Calu3 (cell line): ENCODE results near the gene MAN1C1. TPM values are rescaled to one million over a fixed set of nuclear protein-coding genes. Genes with fewer than 3 reads are reported as not detected.

ENCODE experiments used
- BruUV-seq: library from RNA; stranded (reverse); fragments of 400-500 nt; replicated peaks from 2 replicates; lab custom pipeline; 2021; lab: Mats Ljungman, UMichigan
- CTCF ChIA-PET: fragments of 300-600 bp; sonication (Branson Sonifier 250); formaldehyde crosslinking; loops from one replicate; lab custom pipeline; 2022; ENCODE audit warnings: antibody characterized with exemption; lab: Charles Lee
- DNase-seq: peaks from one replicate; pipeline ENCODE4 v3.0.0; 2022
- H3K27ac Mint-ChIP-seq: one replicate; pipeline ENCODE4 v1.8.0; 2022; ENCODE audit warnings: mixed read lengths; ENCODE audit not compliant: unreplicated experiment
- H3K27me3 Mint-ChIP-seq: one replicate; pipeline ENCODE4 v1.8.0; 2022; ENCODE audit warnings: mixed read lengths; ENCODE audit not compliant: unreplicated experiment
- H3K36me3 Mint-ChIP-seq: one replicate; pipeline ENCODE4 v1.8.0; 2022; ENCODE audit warnings: mild to moderate bottlenecking, moderate library complexity, mixed read lengths; ENCODE audit not compliant: insufficient read depth, unreplicated experiment
- H3K4me1 Mint-ChIP-seq: one replicate; pipeline ENCODE4 v1.8.0; 2022; ENCODE audit warnings: mild to moderate bottlenecking, low read depth, mixed read lengths; ENCODE audit not compliant: unreplicated experiment
- H3K4me3 Mint-ChIP-seq: one replicate; pipeline ENCODE4 v1.8.0; 2022; ENCODE audit warnings: mild to moderate bottlenecking, low read depth, moderate library complexity, mixed read lengths; ENCODE audit not compliant: unreplicated experiment
- H3K9me3 Mint-ChIP-seq: one replicate; pipeline ENCODE4 v1.8.0; 2022; ENCODE audit warnings: low read depth, mixed read lengths; ENCODE audit not compliant: unreplicated experiment
- CTCF ChIP-seq: fragments of 200-600 bp; IDR thresholded peaks from one replicate; pipeline ENCODE4 v1.8.0; 2022; ENCODE audit warnings: antibody characterized with exemption; ENCODE audit not compliant: unreplicated experiment
- intact Hi-C: fragments of 100-400 bp; cut with micrococcal nuclease; formaldehyde crosslinking; loops from one replicate; pipeline ENCODE4 v1.10.0; 2022; ENCODE audit not compliant: unreplicated experiment
- total RNA-seq: library from RNA; stranded (reverse); gene quantifications from 2 replicates; pipeline ENCODE4 v1.2.3, GENCODE V29; 2022

The MAN1C1 gene
- total RNA-seq, 1 experiment from 2014 or later = 0.14 TPM

- no peaks in the 10 kb centered on the region for H3K4me1 Mint-ChIP-seq
- peaks cover 78% of the 10 kb centered on the region for H3K27me3 Mint-ChIP-seq
- intact Hi-C loops = no loop called here
- DNase-seq = no peak
- H3K4me3 Mint-ChIP-seq = no peak overlapping the region
- CTCF ChIA-PET = no interaction called here
- no TSS peak for BruUV-seq
- no peaks in the 10 kb centered on the region for H3K36me3 Mint-ChIP-seq
- no peak overlapping the region for H3K27ac Mint-ChIP-seq
- H3K9me3 Mint-ChIP-seq = no peaks in the 10 kb centered on the region
- TF ChIP-seq CTCF = no peak
Observed at GRCh38 chr1:25700144-25700523, 83.5 kb downstream of the MAN1C1 start.

DNA sequence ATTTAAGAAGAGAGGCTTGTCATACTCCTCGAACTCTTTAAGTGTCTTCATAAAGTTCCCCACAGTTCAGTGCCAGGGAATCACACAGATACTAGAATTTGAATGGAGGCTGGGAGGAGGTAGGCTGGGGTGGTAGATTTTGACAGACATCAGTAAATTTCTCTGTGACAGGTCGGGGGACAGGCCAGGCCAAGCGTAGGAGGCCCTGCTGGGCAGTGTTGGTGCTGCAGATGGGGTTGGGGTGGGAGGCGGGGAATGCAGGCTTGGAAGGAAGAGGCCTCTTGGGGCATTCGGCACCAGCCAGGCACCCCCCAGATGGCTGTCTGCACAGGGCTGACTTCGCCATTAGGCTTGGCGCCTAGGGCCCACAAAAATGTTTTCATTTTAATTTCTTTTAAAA lies 84.0 kb downstream of the MAN1C1 start:
- CTCF ChIA-PET = no interaction called here
- no peak for DNase-seq
- TF ChIP-seq CTCF = no peak
- H3K4me3 Mint-ChIP-seq = no peak overlapping the region
- H3K27me3 Mint-ChIP-seq = peaks cover 78% of the 10 kb centered on the region
- intact Hi-C loops = no loop called here
- H3K27ac Mint-ChIP-seq = no peak overlapping the region
- H3K4me1 Mint-ChIP-seq = no peaks in the 10 kb centered on the region
- no peaks in the 10 kb centered on the region for H3K9me3 Mint-ChIP-seq
- H3K36me3 Mint-ChIP-seq = no peaks in the 10 kb centered on the region
- BruUV-seq = no TSS peak

- no peak for TF ChIP-seq CTCF
- H3K9me3 Mint-ChIP-seq = no peaks in the 10 kb centered on the region
- peaks cover 72% of the 10 kb centered on the region for H3K27me3 Mint-ChIP-seq
- no peak for DNase-seq
- no TSS peak for BruUV-seq
- no peaks in the 10 kb centered on the region for H3K4me1 Mint-ChIP-seq
- intact Hi-C loops = no loop called here
- H3K4me3 Mint-ChIP-seq = no peak overlapping the region
- CTCF ChIA-PET = no interaction called here
- no peaks in the 10 kb centered on the region for H3K36me3 Mint-ChIP-seq
- no peak overlapping the region for H3K27ac Mint-ChIP-seq
Observed at GRCh38 chr1:25701030-25701785, 84.6 kb downstream of the MAN1C1 start.

GRCh38 chr1:25702101-25702775 lies 85.6 kb downstream of the MAN1C1 start:
- no peak overlapping the region for H3K4me3 Mint-ChIP-seq
- DNase-seq = no peak
- no peaks in the 10 kb centered on the region for H3K4me1 Mint-ChIP-seq

More at GRCh38 chr1:25702101-25702775, 85.6 kb downstream of the MAN1C1 start:
- Mint-ChIP-seq H3K27ac (no peak overlapping the region), H3K36me3 (no peaks in the 10 kb centered on the region), H3K27me3 (peaks cover 62% of the 10 kb centered on the region), H3K9me3 (no peaks in the 10 kb centered on the region)
- no TSS peak for BruUV-seq
- CTCF ChIA-PET = interaction anchor here (0.6 kb wide), 1 partner anchor 639 kb away, joined by 3 read pairs; no protein-coding TSS in a partner anchor
- intact Hi-C loops = no loop called here
- no peak for TF ChIP-seq CTCF
